ENCODE measurements around the gene SSR3.

Gene SSR3

GRCh38 chr3:156495816-156496215 is 59.1 kb downstream of the SSR3 start:
- no peak for FAIRE-seq
- DNase-seq (ENCODE audit: insufficient read length, low spot score): no peak

GRCh38 chr3:156493887-156494286 is 61.0 kb downstream of the SSR3 start:
- no peak for FAIRE-seq
- DNase-seq (ENCODE audit: insufficient read length, low spot score): no peak

GRCh38 chr3:156492801-156493261 is 62.1 kb downstream of the SSR3 start:
- DNase-seq (ENCODE audit: insufficient read length, low spot score) (no peak), FAIRE-seq (no peak)

DNA sequence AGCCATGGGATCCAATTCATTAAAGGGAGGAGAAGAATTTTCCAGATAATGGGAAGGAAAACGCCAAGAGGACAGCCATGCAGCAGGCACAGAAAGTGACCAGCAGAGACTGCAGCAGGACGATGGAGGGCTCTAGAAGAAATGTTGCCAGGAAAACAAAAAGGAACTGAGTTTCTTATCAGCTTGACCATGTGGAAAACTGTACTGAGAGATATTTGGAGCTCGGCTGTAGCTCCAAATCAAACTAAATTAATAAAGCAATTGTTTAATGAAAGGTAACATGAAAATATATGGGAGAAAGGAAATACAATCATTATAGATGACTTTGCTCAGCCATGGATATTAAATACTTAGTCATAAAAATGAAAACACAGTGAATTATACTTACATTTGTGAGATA is 63.7 kb downstream of the SSR3 start:
- FAIRE-seq: no peak
- no peak for DNase-seq (ENCODE audit: insufficient read length, low spot score)
